Prostate gland (tissue), 2 donors: Measurements from ENCODE around the gene PYROXD2. TPM values are rescaled to one million over a fixed set of nuclear protein-coding genes. Genes with fewer than 3 reads are reported as not detected.

Experiments
- DNase-seq: peaks from one replicate; pipeline ENCODE4 v3.0.0-alpha.2; 2019; ENCODE audit warnings: low spot score
- H3K27ac ChIP-seq, 2 donors: fragments of 200-600 bp; sonication (generic); 2 replicates each; pipeline ENCODE4 v1.5.1; 2017 to 2019
- H3K27me3 ChIP-seq: fragments of 200-600 bp; sonication (generic); replicated peaks from 2 replicates; pipeline ENCODE4 v1.5.1; 2019; ENCODE audit not compliant: insufficient read depth
- H3K36me3 ChIP-seq, 2 donors: fragments of 200-600 bp; sonication (generic); 1 replicate in 1 of 2; 2 replicates in 1 of 2; pipeline versions ENCODE4 v1.5.1 to v1.8.1; 2017 to 2019
- H3K4me1 ChIP-seq: fragments of 200-600 bp; sonication (generic); replicated peaks from 2 replicates; pipeline ENCODE4 v1.5.1; 2019
- H3K4me3 ChIP-seq, 2 donors: fragments of 200-600 bp; sonication (generic); 2 replicates each; pipeline ENCODE4 v1.5.1; 2017 to 2019
- H3K9me3 ChIP-seq: fragments of 200-600 bp; sonication (generic); 2 replicates; pipeline ENCODE4 v1.5.1; 2017
- POLR2A ChIP-seq: fragments of 450-650 bp; IDR thresholded peaks from one replicate; pipeline ENCODE4 v1.6.1; 2016; ENCODE audit warnings: antibody characterized with exemption, mild to moderate bottlenecking
- POLR2AphosphoS5 ChIP-seq: sonication (generic); formaldehyde crosslinking; IDR thresholded peaks from one replicate; pipeline ENCODE4 v1.6.1; 2017; ENCODE audit warnings: antibody characterized with exemption
- WGBS: methylation state at CpG from one replicate; pipeline ENCODE4 v1.1.5; 2018; 5-methylcytosine and 5-hydroxymethylcytosine counted together
- intact Hi-C: fragments of 100-400 bp; cut with DNase I; formaldehyde crosslinking; loops from one replicate; pipeline ENCODE4 v1.14.2; 2022
- total RNA-seq, 2 donors: library from RNA; depleted of rRNA; stranded (reverse); fragments of >200 nt; gene quantifications; one replicate each; pipeline ENCODE4 v1.1.0, GENCODE V29; 2016
- TF ChIP-seq, protein P1 (sequence below), 4 experiments: fragments of 200-600 bp in 2 of 4; fragments of 450-650 bp in 2 of 4; sonication (generic) in 2 of 4; IDR thresholded peaks; 1 replicate in 3 of 4; 2 replicates in 1 of 4; pipeline ENCODE4 v1.5.1; 2016 to 2019; ENCODE audit warnings: antibody characterized with exemption in 4 of 4, mild to moderate bottlenecking in 2 of 4, moderate library complexity in 2 of 4

PYROXD2 gene
- total RNA-seq, 2 donors from 2014 or later: 15.0 to 21.6 TPM

DNA sequence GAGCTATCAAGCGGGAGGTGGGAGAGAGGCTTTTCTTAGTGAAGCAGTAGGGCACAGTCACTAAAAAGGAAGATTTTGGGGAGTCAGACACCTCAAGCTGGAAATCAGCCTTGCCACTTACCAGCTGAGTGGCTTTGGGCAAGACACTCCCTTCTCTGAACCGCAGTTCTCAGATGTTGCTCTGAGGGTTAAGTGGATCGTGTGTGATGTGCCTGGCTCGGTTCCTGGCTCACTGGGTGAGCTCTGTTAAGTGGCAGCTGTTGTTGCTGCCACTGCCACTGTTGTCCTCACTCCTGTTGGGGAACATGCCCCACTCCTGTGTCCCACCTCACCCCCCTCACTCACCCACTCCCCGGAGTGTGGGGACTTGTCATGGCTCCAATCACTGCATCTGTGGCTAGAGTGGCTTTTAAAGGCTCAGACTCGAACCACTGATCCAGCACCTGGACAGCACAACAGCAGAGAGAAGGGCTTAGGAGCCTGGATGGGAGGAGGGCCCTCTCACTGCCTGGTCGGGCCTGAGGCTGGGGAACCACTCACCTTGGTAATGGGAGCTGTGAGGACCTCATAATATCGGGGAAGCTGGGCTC, 20.0 kb downstream of the PYROXD2 start:
- Histone ChIP-seq H3K27me3 (no peaks in the 10 kb centered on the region), H3K4me1 (no peaks in the 10 kb centered on the region), H3K4me3 (no peak overlapping the region), H3K36me3 (no peaks in the 10 kb centered on the region), H3K27ac (no peak overlapping the region), H3K9me3 (no peaks in the 10 kb centered on the region)
- WGBS: 75% methylated on average over 7 of the region's 8 CpGs
- intact Hi-C loops: no loop called here
- no peak for DNase-seq
- TF ChIP-seq, protein P1, sequence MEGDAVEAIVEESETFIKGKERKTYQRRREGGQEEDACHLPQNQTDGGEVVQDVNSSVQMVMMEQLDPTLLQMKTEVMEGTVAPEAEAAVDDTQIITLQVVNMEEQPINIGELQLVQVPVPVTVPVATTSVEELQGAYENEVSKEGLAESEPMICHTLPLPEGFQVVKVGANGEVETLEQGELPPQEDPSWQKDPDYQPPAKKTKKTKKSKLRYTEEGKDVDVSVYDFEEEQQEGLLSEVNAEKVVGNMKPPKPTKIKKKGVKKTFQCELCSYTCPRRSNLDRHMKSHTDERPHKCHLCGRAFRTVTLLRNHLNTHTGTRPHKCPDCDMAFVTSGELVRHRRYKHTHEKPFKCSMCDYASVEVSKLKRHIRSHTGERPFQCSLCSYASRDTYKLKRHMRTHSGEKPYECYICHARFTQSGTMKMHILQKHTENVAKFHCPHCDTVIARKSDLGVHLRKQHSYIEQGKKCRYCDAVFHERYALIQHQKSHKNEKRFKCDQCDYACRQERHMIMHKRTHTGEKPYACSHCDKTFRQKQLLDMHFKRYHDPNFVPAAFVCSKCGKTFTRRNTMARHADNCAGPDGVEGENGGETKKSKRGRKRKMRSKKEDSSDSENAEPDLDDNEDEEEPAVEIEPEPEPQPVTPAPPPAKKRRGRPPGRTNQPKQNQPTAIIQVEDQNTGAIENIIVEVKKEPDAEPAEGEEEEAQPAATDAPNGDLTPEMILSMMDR (IDR thresholded peaks at IDR 0.05): no peak
- no peak for TF ChIP-seq POLR2A
- no peak for TF ChIP-seq POLR2AphosphoS5

DNA sequence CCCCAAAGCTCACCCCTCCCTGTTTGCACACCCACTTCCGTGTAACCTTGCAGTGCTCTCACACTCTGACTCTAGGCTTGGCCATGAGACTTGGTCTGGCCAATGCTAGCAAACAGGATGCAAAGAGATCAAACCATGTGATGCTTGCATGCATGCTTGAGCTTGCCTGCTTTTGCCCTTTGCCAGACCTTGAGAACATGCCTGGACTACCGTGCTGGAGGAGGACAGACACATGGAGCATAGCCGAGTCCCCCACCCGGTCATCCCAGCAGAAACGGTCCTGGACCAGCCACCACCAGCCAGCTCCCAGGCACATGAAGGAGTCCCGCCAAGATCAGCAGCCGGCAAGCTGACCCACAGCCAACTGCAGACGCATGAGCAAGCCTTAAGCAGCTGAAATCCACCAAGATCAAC, 23.4 kb downstream of the PYROXD2 start:
- peak; percentile 38 for TF ChIP-seq POLR2AphosphoS5
- TF ChIP-seq, protein P1 (IDR thresholded peaks at IDR 0.05): no peak
- H3K27me3 ChIP-seq: no peaks in the 10 kb centered on the region
- no peaks in the 10 kb centered on the region for H3K36me3 ChIP-seq
- H3K4me1 ChIP-seq: no peaks in the 10 kb centered on the region
- intact Hi-C loops: no loop called here
- H3K27ac ChIP-seq: no peak overlapping the region
- no peak overlapping the region for H3K4me3 ChIP-seq
- 23% methylated on average over 8 of the region's 8 CpGs for WGBS
- no peaks in the 10 kb centered on the region for H3K9me3 ChIP-seq
- DNase-seq: peak; percentile 54

DNA sequence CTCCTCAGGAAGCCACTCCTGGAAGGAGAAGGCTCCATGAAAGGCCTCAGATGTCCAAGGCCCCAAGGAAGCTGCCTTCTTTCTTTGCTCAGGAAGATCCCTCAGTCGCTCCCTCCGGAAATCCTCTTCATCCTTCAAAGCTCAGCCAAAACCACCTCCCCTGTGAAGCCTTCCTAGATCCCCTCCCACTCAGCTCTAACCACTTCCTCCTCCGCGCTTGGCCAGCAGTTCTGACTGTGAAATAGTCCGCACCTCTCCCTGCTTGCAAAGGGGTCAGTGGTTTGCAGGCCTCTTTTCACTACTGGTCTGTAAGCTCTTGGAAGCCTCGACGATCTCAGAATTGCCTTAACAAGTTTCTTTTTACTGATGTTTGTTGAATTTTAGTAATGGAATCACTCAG, 23.9 kb downstream of the PYROXD2 start:
- WGBS: 87% methylated on average over 7 of the region's 7 CpGs
- Histone ChIP-seq H3K27ac (no peak overlapping the region), H3K4me1 (no peaks in the 10 kb centered on the region), H3K27me3 (no peaks in the 10 kb centered on the region), H3K36me3 (no peaks in the 10 kb centered on the region), H3K4me3 (no peak overlapping the region), H3K9me3 (no peaks in the 10 kb centered on the region)
- intact Hi-C loops: no loop called here
- TF ChIP-seq POLR2A (no peak), POLR2AphosphoS5 (no peak)
- TF ChIP-seq, protein P1 (IDR thresholded peaks at IDR 0.05): no peak
- DNase-seq: no peak

DNA sequence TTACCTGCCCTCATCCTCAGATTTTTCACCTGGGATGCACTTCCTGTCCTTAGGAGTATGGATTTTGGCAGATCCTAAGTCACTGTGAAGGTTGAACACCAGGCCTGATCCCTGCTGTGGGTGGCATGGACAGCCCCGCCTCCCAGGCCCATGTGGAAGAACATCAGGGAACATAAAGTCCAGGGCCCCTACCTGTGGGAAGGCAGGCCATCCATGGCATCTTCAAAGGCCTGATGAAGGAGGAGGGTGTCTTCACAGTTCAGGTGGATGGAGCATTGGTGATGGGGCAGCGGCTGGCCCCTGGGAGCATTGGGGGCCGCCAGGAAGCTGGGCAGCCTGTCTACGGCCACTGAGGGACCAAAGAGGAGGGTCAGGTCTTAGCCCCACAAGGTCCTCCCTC, 24.6 kb downstream of the PYROXD2 start:
- Histone ChIP-seq H3K27me3 (no peaks in the 10 kb centered on the region), H3K27ac (no peak overlapping the region), H3K36me3 (no peaks in the 10 kb centered on the region), H3K4me3 (no peak overlapping the region), H3K4me1 (no peaks in the 10 kb centered on the region), H3K9me3 (no peaks in the 10 kb centered on the region)
- intact Hi-C loops: no loop called here
- 97% methylated on average over 4 of the region's 4 CpGs for WGBS
- no peak for DNase-seq
- TF ChIP-seq POLR2A (no peak), POLR2AphosphoS5 (no peak)
- TF ChIP-seq, protein P1 (IDR thresholded peaks at IDR 0.05): no peak

DNA sequence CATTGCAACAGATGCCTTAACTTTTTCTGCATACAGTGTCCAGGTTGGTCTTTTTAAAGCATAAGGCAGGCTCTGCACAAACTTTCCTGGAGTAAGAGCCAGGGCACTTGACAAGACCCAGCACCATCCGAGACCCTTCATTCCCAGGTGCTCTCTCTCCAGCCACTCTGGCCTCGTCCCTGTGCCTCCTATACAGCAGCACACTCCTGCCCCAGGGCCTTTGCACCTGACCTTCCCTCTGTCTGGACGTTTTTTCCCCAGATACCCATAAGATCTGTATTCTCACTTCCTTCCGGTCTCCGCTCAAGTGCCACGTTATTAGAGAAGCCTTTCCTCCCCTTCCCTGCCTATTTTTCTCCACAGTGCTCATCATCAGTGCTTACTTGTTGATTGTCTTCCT, 25.6 kb downstream of the PYROXD2 start:
- no peak overlapping the region for H3K4me3 ChIP-seq
- no peaks in the 10 kb centered on the region for H3K9me3 ChIP-seq
- TF ChIP-seq POLR2A (no peak), POLR2AphosphoS5 (no peak)
- TF ChIP-seq, protein P1 (IDR thresholded peaks at IDR 0.05): no peak
- H3K36me3 ChIP-seq: no peaks in the 10 kb centered on the region
- intact Hi-C loops: no loop called here
- no peak for DNase-seq
- no peak overlapping the region for H3K27ac ChIP-seq
- H3K27me3 ChIP-seq: no peaks in the 10 kb centered on the region
- WGBS: 91% methylated on average over 6 of the region's 6 CpGs
- H3K4me1 ChIP-seq: no peaks in the 10 kb centered on the region
